Activated naive CD4-positive, alpha-beta T cell treated with Interleukin-2 at 50 U/mL for 16 hours (primary cell): Measurements from ENCODE around the gene SSUH2.
"Not testable (repeated sequence)": the region's sequence is repeated elsewhere in the genome, so short reads cannot be mapped to it uniquely, and the experiment has no call there.

Source experiments
- DNase-seq: peaks from one replicate; pipeline ENCODE4 v3.0.0-alpha.2; 2020

The SSUH2 gene

GRCh38 chr3:8608041-8608790 lies 36.4 kb downstream of the SSUH2 start:
- no peak for DNase-seq

GRCh38 chr3:8607234-8608040 lies 37.2 kb downstream of the SSUH2 start:
- no peak for DNase-seq

GRCh38 chr3:8606701-8607231 lies 37.8 kb downstream of the SSUH2 start:
- no peak for DNase-seq

- DNase-seq: no peak
Measured at GRCh38 chr3:8604988-8605387, 39.6 kb downstream of the SSUH2 start.

- no peak for DNase-seq
Measured at GRCh38 chr3:8604006-8604405, 40.6 kb downstream of the SSUH2 start.

- DNase-seq: no peak
Measured at GRCh38 chr3:8603115-8603710, 41.4 kb downstream of the SSUH2 start.

- no peak for DNase-seq
Measured at GRCh38 chr3:8600457-8600856, 44.1 kb downstream of the SSUH2 start.

GRCh38 chr3:8599146-8599545 lies 45.5 kb downstream of the SSUH2 start:
- DNase-seq: no peak

GRCh38 chr3:8597219-8597853 lies 47.3 kb downstream of the SSUH2 start:
- no peak for DNase-seq

- DNase-seq: no peak
Measured at GRCh38 chr3:8596321-8597218, 48.0 kb downstream of the SSUH2 start.

- DNase-seq: no peak
Measured at GRCh38 chr3:8595695-8596115, 48.9 kb downstream of the SSUH2 start.

GRCh38 chr3:8595252-8595651 lies 49.3 kb downstream of the SSUH2 start:
- no peak for DNase-seq

- no peak for DNase-seq
Measured at GRCh38 chr3:8593021-8593827, 51.4 kb downstream of the SSUH2 start.

- DNase-seq: no peak
Measured at GRCh38 chr3:8589880-8590556, 54.6 kb downstream of the SSUH2 start.

GRCh38 chr3:8584661-8585060 lies 59.9 kb downstream of the SSUH2 start:
- no peak for DNase-seq

- no peak for DNase-seq
Measured at GRCh38 chr3:8581806-8582445, 62.7 kb downstream of the SSUH2 start.

GRCh38 chr3:8581373-8581772 lies 63.2 kb downstream of the SSUH2 start:
- no peak for DNase-seq

GRCh38 chr3:8580434-8580833 lies 64.2 kb downstream of the SSUH2 start:
- DNase-seq: not testable (repeated sequence)

GRCh38 chr3:8579943-8580342 lies 64.7 kb downstream of the SSUH2 start:
- DNase-seq: no peak

GRCh38 chr3:8579096-8579495 lies 65.5 kb downstream of the SSUH2 start:
- DNase-seq: no peak
